Activated naive CD8-positive, alpha-beta T cell treated with anti-CD3 and anti-CD28 coated beads for 36 hours (primary cell): Measurements from ENCODE around the gene NES. TPM values are rescaled to one million over a fixed set of nuclear protein-coding genes. Genes with fewer than 3 reads are reported as not detected.

ENCODE experiments used
- DNase-seq: peaks from one replicate; pipeline ENCODE4 v3.0.0; 2021
- H3K27ac Mint-ChIP-seq: one replicate; pipeline ENCODE4 v1.8.0; 2022; ENCODE audit warnings: mild to moderate bottlenecking, moderate library complexity, mixed read lengths
- H3K27me3 Mint-ChIP-seq: one replicate; pipeline ENCODE4 v1.8.0; 2022; ENCODE audit warnings: mild to moderate bottlenecking, mixed read lengths
- H3K36me3 Mint-ChIP-seq: one replicate; pipeline ENCODE4 v1.8.0; 2021; ENCODE audit warnings: mild to moderate bottlenecking, mixed read lengths
- H3K4me1 Mint-ChIP-seq: one replicate; pipeline ENCODE4 v1.8.0; 2021; ENCODE audit warnings: mixed read lengths
- H3K4me3 Mint-ChIP-seq: one replicate; pipeline ENCODE4 v1.8.0; 2022; ENCODE audit warnings: mild to moderate bottlenecking, moderate library complexity, mixed read lengths
- H3K9me3 Mint-ChIP-seq: one replicate; pipeline ENCODE4 v1.8.0; 2022; ENCODE audit warnings: mixed read lengths
- total RNA-seq, 2 experiments: library from RNA; stranded (reverse); gene quantifications; one replicate each; pipeline ENCODE4 v1.2.3, GENCODE V29; 2021

NES gene
- total RNA-seq, 2 experiments from 2014 or later = 0.04 TPM; not detected in 1

DNA sequence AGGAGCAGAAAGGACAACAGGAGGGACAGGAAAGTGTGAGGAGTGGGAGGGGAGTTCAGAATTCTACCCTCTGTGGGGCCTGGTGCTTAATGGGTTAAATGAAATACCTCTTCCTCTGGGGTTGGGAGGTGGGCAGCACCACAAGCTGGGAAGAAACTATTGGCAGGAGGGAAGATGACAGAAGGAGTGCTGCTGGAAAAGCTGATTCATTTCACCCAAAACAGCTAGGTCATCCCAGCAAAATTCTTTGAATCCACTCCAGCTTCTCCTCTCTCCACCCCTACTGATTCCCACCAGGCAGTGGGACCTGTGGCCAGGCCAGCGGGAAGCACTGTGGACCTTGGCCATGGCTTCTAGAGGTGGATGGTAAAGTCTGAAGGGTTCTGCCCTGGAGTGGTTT is 22.5 kb downstream of the NES start:
- Mint-ChIP-seq H3K36me3 (no peaks in the 10 kb centered on the region), H3K27me3 (peaks cover 81% of the 10 kb centered on the region), H3K27ac (no peak overlapping the region), H3K4me3 (no peak overlapping the region), H3K4me1 (peaks cover 21% of the 10 kb centered on the region), H3K9me3 (no peaks in the 10 kb centered on the region)
- no peak for DNase-seq

DNA sequence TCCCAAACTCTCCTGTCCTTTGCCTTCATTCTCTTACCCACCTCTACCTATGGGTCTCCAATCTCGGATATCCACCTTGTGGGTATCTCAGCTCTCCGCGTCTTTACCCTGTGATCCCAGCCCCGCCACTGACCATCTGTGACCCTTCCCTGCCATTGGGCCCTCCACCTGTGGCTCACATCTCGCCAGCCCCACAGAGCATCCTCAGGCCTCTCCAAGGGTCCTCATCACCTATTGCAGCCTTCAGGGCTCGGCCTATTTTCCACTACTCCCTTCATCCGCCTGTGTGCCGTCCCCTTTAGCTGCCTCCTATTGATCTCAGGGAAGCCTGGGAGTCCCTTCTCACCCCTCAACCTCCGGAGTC is 24.2 kb downstream of the NES start:
- Mint-ChIP-seq H3K4me3 (no peak overlapping the region), H3K36me3 (no peaks in the 10 kb centered on the region), H3K27ac (no peak overlapping the region)

GRCh38 chr1:156652131-156652991 is 24.8 kb downstream of the NES start:
- peaks cover 88% of the 10 kb centered on the region for H3K27me3 Mint-ChIP-seq
- no peak for DNase-seq
- no peaks in the 10 kb centered on the region for H3K36me3 Mint-ChIP-seq
- H3K9me3 Mint-ChIP-seq = no peaks in the 10 kb centered on the region
- H3K4me3 Mint-ChIP-seq = no peak overlapping the region
- H3K4me1 Mint-ChIP-seq = peaks cover 7% of the 10 kb centered on the region
- H3K27ac Mint-ChIP-seq = no peak overlapping the region

More for the DNA sequence above, 24.2 kb downstream of the NES start:
- peaks cover 12% of the 10 kb centered on the region for H3K4me1 Mint-ChIP-seq
- no peaks in the 10 kb centered on the region for H3K9me3 Mint-ChIP-seq
- H3K27me3 Mint-ChIP-seq = peaks cover 88% of the 10 kb centered on the region
- DNase-seq = no peak

- Mint-ChIP-seq H3K9me3 (no peaks in the 10 kb centered on the region), H3K4me1 (peaks cover under 1% of the 10 kb centered on the region), H3K4me3 (no peak overlapping the region), H3K27ac (no peak overlapping the region), H3K36me3 (no peaks in the 10 kb centered on the region), H3K27me3 (peaks cover 89% of the 10 kb centered on the region)
- no peak for DNase-seq
Measured at GRCh38 chr1:156648951-156649350, 28.3 kb downstream of the NES start.

DNA sequence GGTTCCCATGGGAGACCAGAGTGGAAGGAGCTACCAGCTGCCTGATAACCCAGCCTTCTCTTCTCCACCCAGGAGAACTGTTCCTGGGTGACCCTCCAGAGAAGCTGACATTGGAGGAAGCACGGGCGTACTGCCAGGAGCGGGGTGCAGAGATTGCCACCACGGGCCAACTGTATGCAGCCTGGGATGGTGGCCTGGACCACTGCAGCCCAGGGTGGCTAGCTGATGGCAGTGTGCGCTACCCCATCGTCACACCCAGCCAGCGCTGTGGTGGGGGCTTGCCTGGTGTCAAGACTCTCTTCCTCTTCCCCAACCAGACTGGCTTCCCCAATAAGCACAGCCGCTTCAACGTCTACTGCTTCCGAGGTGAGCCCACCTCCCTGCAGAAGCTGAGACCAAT is 28.7 kb downstream of the NES start:
- DNase-seq = no peak
- H3K9me3 Mint-ChIP-seq = no peaks in the 10 kb centered on the region
- no peak overlapping the region for H3K27ac Mint-ChIP-seq
- peaks cover 89% of the 10 kb centered on the region for H3K27me3 Mint-ChIP-seq
- peaks cover 5% of the 10 kb centered on the region for H3K4me1 Mint-ChIP-seq
- no peak overlapping the region for H3K4me3 Mint-ChIP-seq
- no peaks in the 10 kb centered on the region for H3K36me3 Mint-ChIP-seq

- Mint-ChIP-seq H3K4me1 (peaks cover 12% of the 10 kb centered on the region), H3K27me3 (peaks cover 90% of the 10 kb centered on the region), H3K4me3 (no peak overlapping the region), H3K27ac (no peak overlapping the region), H3K9me3 (no peaks in the 10 kb centered on the region), H3K36me3 (no peaks in the 10 kb centered on the region)
- DNase-seq = no peak
Measured at GRCh38 chr1:156647351-156647750, 29.9 kb downstream of the NES start.

- H3K4me1 Mint-ChIP-seq = peaks cover 13% of the 10 kb centered on the region
- no peak for DNase-seq
- no peaks in the 10 kb centered on the region for H3K36me3 Mint-ChIP-seq
- H3K27ac Mint-ChIP-seq = no peak overlapping the region
- no peaks in the 10 kb centered on the region for H3K9me3 Mint-ChIP-seq
- no peak overlapping the region for H3K4me3 Mint-ChIP-seq
- H3K27me3 Mint-ChIP-seq = peaks cover 87% of the 10 kb centered on the region
Measured at GRCh38 chr1:156646738-156647211, 30.4 kb downstream of the NES start.

DNA sequence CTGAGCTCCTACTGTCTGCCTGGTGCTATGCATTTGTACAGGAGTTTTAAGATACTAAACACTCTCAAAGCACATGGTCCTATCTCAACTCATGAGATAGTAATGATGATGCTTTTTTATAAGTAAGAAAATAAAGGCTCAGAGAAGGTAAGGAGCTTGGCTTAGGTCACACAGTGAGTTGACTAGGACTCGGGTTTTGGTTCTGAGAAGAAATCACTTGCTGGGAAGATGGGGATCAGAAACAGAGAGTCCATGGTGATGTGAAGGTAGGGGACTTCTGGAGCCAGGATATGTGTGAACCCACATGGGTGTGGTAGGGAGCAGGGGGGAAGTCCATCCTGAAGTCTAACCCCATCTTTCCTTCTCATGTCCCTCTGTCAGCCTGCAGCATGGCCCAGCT is 31.5 kb downstream of the NES start:
- Mint-ChIP-seq H3K9me3 (no peaks in the 10 kb centered on the region), H3K4me3 (no peak overlapping the region), H3K27me3 (peaks cover 87% of the 10 kb centered on the region), H3K27ac (no peak overlapping the region), H3K36me3 (no peaks in the 10 kb centered on the region), H3K4me1 (peaks cover 24% of the 10 kb centered on the region)
- DNase-seq = no peak

- peaks cover 87% of the 10 kb centered on the region for H3K27me3 Mint-ChIP-seq
- no peaks in the 10 kb centered on the region for H3K36me3 Mint-ChIP-seq
Measured at GRCh38 chr1:156645056-156645455, 32.2 kb downstream of the NES start.

DNA sequence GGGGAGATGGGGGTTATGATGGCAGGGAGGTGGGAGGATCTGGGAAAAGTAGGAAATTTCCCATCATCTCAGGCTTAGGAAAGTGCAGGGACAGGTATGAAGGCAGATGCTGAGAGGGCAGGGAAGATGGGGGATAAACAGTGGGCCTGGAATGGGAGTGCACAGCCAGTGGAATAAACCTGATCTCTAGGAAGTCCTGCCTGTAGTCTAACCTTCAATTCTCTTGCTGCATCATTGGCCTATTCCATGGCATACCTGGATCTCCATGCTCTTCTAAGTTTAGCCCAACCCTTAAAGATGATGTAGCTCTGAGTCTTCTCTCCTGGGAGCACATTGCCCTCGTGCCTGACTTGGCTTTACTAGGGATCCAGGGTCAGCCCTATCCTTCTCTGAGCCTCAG is 32.6 kb downstream of the NES start:
- Mint-ChIP-seq H3K27ac (no peak overlapping the region), H3K27me3 (peaks cover 90% of the 10 kb centered on the region), H3K4me1 (peaks cover 24% of the 10 kb centered on the region), H3K36me3 (no peaks in the 10 kb centered on the region), H3K9me3 (no peaks in the 10 kb centered on the region), H3K4me3 (no peak overlapping the region)
- no peak for DNase-seq

More at GRCh38 chr1:156645056-156645455, 32.2 kb downstream of the NES start:
- H3K4me3 Mint-ChIP-seq = no peak overlapping the region
- H3K27ac Mint-ChIP-seq = no peak overlapping the region
- H3K9me3 Mint-ChIP-seq = no peaks in the 10 kb centered on the region
- no peak for DNase-seq
- peaks cover 24% of the 10 kb centered on the region for H3K4me1 Mint-ChIP-seq

DNA sequence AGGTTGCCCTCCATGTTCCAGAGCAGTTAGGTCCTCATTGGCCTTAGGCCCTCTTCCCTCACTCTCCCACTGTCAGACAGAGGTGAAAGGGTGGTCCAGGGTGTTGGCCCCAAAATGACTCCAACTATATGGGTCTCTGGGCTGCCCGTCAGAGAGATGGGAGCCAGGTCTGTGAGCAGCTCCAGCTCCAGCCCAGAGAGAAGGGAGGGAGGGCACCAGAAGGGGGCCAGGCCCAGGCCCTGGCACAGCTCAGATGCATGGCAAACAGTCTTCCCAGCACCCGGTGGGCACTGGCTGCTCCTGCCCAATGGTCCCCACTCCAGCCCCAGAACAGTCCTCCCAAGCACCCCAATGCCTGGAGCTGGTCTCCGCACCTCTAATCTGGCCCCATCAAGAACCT is 33.1 kb downstream of the NES start:
- no peaks in the 10 kb centered on the region for H3K36me3 Mint-ChIP-seq
- H3K4me1 Mint-ChIP-seq = peaks cover 24% of the 10 kb centered on the region
- no peak for DNase-seq
- no peaks in the 10 kb centered on the region for H3K9me3 Mint-ChIP-seq
- H3K27me3 Mint-ChIP-seq = peaks cover 94% of the 10 kb centered on the region
- H3K27ac Mint-ChIP-seq = no peak overlapping the region
- H3K4me3 Mint-ChIP-seq = no peak overlapping the region

- Mint-ChIP-seq H3K27me3 (peaks cover 94% of the 10 kb centered on the region), H3K36me3 (no peaks in the 10 kb centered on the region), H3K9me3 (no peaks in the 10 kb centered on the region), H3K4me1 (peaks cover 24% of the 10 kb centered on the region), H3K4me3 (no peak overlapping the region), H3K27ac (no peak overlapping the region)
- DNase-seq = peak; percentile 33
Measured at GRCh38 chr1:156643778-156644092, 33.5 kb downstream of the NES start.

- no peak overlapping the region for H3K4me3 Mint-ChIP-seq
- H3K9me3 Mint-ChIP-seq = no peaks in the 10 kb centered on the region
- DNase-seq = no peak
- H3K36me3 Mint-ChIP-seq = no peaks in the 10 kb centered on the region
- no peak overlapping the region for H3K27ac Mint-ChIP-seq
- peaks cover 94% of the 10 kb centered on the region for H3K27me3 Mint-ChIP-seq
- peaks cover 24% of the 10 kb centered on the region for H3K4me1 Mint-ChIP-seq
Measured at GRCh38 chr1:156643049-156643777, 34.0 kb downstream of the NES start.

- DNase-seq = no peak
- Mint-ChIP-seq H3K36me3 (no peaks in the 10 kb centered on the region), H3K9me3 (no peaks in the 10 kb centered on the region), H3K27me3 (peaks cover 93% of the 10 kb centered on the region), H3K27ac (no peak overlapping the region), H3K4me1 (peaks cover 24% of the 10 kb centered on the region), H3K4me3 (peak overlapping the region; percentile 22)
Measured at GRCh38 chr1:156642265-156643048, 34.8 kb downstream of the NES start.

DNA sequence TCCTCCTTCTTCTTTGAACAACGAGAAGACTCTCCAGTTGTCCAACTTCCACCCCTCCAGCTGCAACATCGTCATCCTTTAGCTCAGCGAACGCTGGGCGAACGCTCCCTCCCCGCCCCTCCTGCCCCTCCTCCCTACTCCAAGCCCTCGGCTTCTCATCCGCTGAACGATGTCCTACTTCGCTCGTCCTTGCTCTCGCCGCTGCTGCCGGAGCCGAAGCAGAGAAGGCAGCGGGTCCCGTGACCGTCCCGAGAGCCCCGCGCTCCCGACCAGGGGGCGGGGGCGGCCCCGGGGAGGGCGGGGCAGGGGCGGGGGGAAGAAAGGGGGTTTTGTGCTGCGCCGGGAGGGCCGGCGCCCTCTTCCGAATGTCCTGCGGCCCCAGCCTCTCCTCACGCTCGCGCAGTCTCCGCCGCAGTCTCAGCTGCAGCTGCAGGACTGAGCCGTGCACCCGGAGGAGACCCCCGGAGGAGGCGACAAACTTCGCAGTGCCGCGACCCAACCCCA is 35.4 kb downstream of the NES start, which contains the start of gene BCAN:
TSS of gene BCAN (plus strand) at position 357 of the 504 bp plus-strand sequence. CDS start 3,938 bp downstream, outside the sequence.
- Mint-ChIP-seq H3K27ac (no peak within 1 kb of the TSS), H3K4me1 (peaks cover 24% of the 10 kb centered on the region), H3K36me3 (no peaks in the 10 kb centered on the region), H3K4me3 (peak within 1 kb of the TSS; percentile 36), H3K27me3 (peaks cover 89% of the 10 kb centered on the region), H3K9me3 (no peaks in the 10 kb centered on the region)
- no peak for DNase-seq
